Neural cell (in vitro differentiated cells): ENCODE measurements around the gene GADL1. TPM values are rescaled to one million over a fixed set of nuclear protein-coding genes. Genes with fewer than 3 reads are reported as not detected.

Experiments used
- H2AFZ ChIP-seq: fragments of 200-600, 300-800 bp; sonication (generic), shearing (Covaris generic); 2 replicates; pipeline ENCODE4 v1.6.0; 2014; ENCODE audit warnings: low read depth, mild to moderate bottlenecking, antibody characterized with exemption, low read length, moderate library complexity
- H3F3A ChIP-seq: fragments of 200-600 bp; shearing (Covaris generic); 2 replicates; pipeline ENCODE4 v1.6.1; 2016; ENCODE audit warnings: mild to moderate bottlenecking, moderate library complexity, mixed read lengths, antibody characterized with exemption, low read length; ENCODE audit not compliant: insufficient read depth, poor library complexity, severe bottlenecking
- H3K27ac ChIP-seq: fragments of 200-600, 300-800 bp; sonication (generic), shearing (Covaris generic); 2 replicates; pipeline ENCODE4 v1.5.1; 2014; ENCODE audit warnings: mild to moderate bottlenecking, low read length, moderate library complexity
- H3K27me3 ChIP-seq: fragments of 300-800, 200-600 bp; sonication (generic), shearing (Covaris generic); 2 replicates; pipeline ENCODE4 v1.6.0; 2014; ENCODE audit warnings: mild to moderate bottlenecking, low read depth, low read length, moderate library complexity; ENCODE audit not compliant: insufficient read depth
- H3K36me3 ChIP-seq: fragments of 300-800, 200-600 bp; sonication (generic), shearing (Covaris generic); 2 replicates; pipeline ENCODE4 v1.5.1; 2014; ENCODE audit warnings: mild to moderate bottlenecking, antibody characterized with exemption, low read length, moderate library complexity; ENCODE audit not compliant: insufficient read depth
- H3K4me2 ChIP-seq: fragments of 300-800, 200-600 bp; sonication (generic), shearing (Covaris generic); 2 replicates; pipeline ENCODE4 v1.6.0; 2014; ENCODE audit warnings: mild to moderate bottlenecking, low read length
- H3K4me3 ChIP-seq: fragments of 300-800, 200-600 bp; sonication (generic), shearing (Covaris generic); 2 replicates; pipeline ENCODE4 v1.5.1; 2014; ENCODE audit warnings: mild to moderate bottlenecking, low read length, moderate library complexity
- H3K79me2 ChIP-seq: fragments of 200-600 bp; shearing (Covaris generic); replicated peaks from 2 replicates; pipeline ENCODE4 v1.6.0; 2014; ENCODE audit warnings: mild to moderate bottlenecking, low read length, moderate library complexity; ENCODE audit not compliant: insufficient read depth
- H3K9ac ChIP-seq: fragments of 300-800, 200-600 bp; sonication (generic), shearing (Covaris generic); 2 replicates; pipeline ENCODE4 v1.6.1; 2016; ENCODE audit warnings: mild to moderate bottlenecking, low read length, mixed read lengths
- H3K9me2 ChIP-seq: fragments of 200-600 bp; shearing (Covaris generic); 2 replicates; pipeline ENCODE4 v1.6.1; 2016; ENCODE audit warnings: mild to moderate bottlenecking, low read length, mixed read lengths; ENCODE audit not compliant: insufficient read depth
- H3K9me3 ChIP-seq: fragments of 200-600, 300-800 bp; sonication (generic), shearing (Covaris generic); 2 replicates; pipeline ENCODE4 v1.6.1; 2016; ENCODE audit warnings: mild to moderate bottlenecking, mixed run types, low read length, moderate library complexity, mixed read lengths
- H4K20me1 ChIP-seq: fragments of 200-600 bp; shearing (Covaris generic); 2 replicates; pipeline ENCODE4 v1.6.1; 2016; ENCODE audit warnings: mild to moderate bottlenecking, mixed run types; ENCODE audit not compliant: insufficient read depth
- CTCF ChIP-seq: fragments of 450-650 bp; IDR thresholded peaks from 2 replicates; pipeline ENCODE4 v1.5.1; 2014; ENCODE audit warnings: antibody characterized with exemption, mild to moderate bottlenecking, moderate library complexity; ENCODE audit not compliant: poor library complexity, severe bottlenecking
- EP300 ChIP-seq: fragments of 450-650 bp; conservative IDR thresholded peaks from 2 replicates; pipeline ENCODE4 v1.6.1; 2014; ENCODE audit warnings: antibody characterized with exemption, mild to moderate bottlenecking, moderate library complexity; ENCODE audit not compliant: poor library complexity, severe bottlenecking
- EZH2 ChIP-seq: fragments of 200-600, 300-800 bp; shearing (Covaris generic), sonication (generic); IDR thresholded peaks from 2 replicates; pipeline ENCODE4 v1.6.1; 2014; ENCODE audit warnings: antibody characterized with exemption, low read length, borderline replicate concordance, mild to moderate bottlenecking; ENCODE audit not compliant: insufficient read depth, poor library complexity, severe bottlenecking
- MXI1 ChIP-seq: fragments of 450-650 bp; conservative IDR thresholded peaks from 2 replicates; pipeline ENCODE4 v1.6.1; 2014; ENCODE audit warnings: antibody characterized with exemption, mild to moderate bottlenecking; ENCODE audit not compliant: poor library complexity, severe bottlenecking
- POLR2AphosphoS5 ChIP-seq: IDR thresholded peaks from 2 replicates; pipeline ENCODE4 v1.6.1; 2012
- RAD21 ChIP-seq: fragments of 450-650 bp; conservative IDR thresholded peaks from 2 replicates; pipeline ENCODE4 v1.6.1; 2014; ENCODE audit warnings: antibody characterized with exemption, mild to moderate bottlenecking, moderate library complexity
- SMC3 ChIP-seq: fragments of 450-650 bp; conservative IDR thresholded peaks from 2 replicates; pipeline ENCODE4 v1.6.1; 2014; ENCODE audit warnings: antibody characterized with exemption, mild to moderate bottlenecking, moderate library complexity; ENCODE audit not compliant: poor library complexity
- TAF1 ChIP-seq: IDR thresholded peaks from 2 replicates; pipeline ENCODE4 v1.6.1; 2012; ENCODE audit warnings: low read depth
- polyA plus RNA-seq: library from polyadenylated mRNA; depleted of rRNA; stranded (reverse); fragments of >200 nt; gene quantifications from 2 replicates; pipeline ENCODE4 v1.2.3, GENCODE V29; 2014
- TF ChIP-seq, protein P1 (sequence below): IDR thresholded peaks from 2 replicates; pipeline ENCODE4 v1.6.1; 2012; ENCODE audit warnings: borderline replicate concordance

GADL1 gene
- polyA plus RNA-seq, 1 donor from 2014 or later: not detected

GRCh38 chr3:30915782-30916181, 21.3 kb upstream of the GADL1 start:
- Histone ChIP-seq H3K9me3 (no peaks in the 10 kb centered on the region), H3K36me3 (no peaks in the 10 kb centered on the region), H3K9me2 (no peaks in the 10 kb centered on the region), H3K4me2 (no peak overlapping the region), H3K27me3 (no peaks in the 10 kb centered on the region), H2AFZ (no peak overlapping the region), H3K9ac (no peak overlapping the region), H4K20me1 (no peaks in the 10 kb centered on the region), H3K4me3 (no peak overlapping the region), H3K79me2 (no peaks in the 10 kb centered on the region), H3K27ac (no peak overlapping the region), H3F3A (no peaks in the 10 kb centered on the region)
- TF ChIP-seq CTCF (no peak), TAF1 (no peak), MXI1 (no peak), SMC3 (no peak), RAD21 (no peak), EP300 (no peak), POLR2AphosphoS5 (no peak), EZH2 (no peak)
- TF ChIP-seq, protein P1, sequence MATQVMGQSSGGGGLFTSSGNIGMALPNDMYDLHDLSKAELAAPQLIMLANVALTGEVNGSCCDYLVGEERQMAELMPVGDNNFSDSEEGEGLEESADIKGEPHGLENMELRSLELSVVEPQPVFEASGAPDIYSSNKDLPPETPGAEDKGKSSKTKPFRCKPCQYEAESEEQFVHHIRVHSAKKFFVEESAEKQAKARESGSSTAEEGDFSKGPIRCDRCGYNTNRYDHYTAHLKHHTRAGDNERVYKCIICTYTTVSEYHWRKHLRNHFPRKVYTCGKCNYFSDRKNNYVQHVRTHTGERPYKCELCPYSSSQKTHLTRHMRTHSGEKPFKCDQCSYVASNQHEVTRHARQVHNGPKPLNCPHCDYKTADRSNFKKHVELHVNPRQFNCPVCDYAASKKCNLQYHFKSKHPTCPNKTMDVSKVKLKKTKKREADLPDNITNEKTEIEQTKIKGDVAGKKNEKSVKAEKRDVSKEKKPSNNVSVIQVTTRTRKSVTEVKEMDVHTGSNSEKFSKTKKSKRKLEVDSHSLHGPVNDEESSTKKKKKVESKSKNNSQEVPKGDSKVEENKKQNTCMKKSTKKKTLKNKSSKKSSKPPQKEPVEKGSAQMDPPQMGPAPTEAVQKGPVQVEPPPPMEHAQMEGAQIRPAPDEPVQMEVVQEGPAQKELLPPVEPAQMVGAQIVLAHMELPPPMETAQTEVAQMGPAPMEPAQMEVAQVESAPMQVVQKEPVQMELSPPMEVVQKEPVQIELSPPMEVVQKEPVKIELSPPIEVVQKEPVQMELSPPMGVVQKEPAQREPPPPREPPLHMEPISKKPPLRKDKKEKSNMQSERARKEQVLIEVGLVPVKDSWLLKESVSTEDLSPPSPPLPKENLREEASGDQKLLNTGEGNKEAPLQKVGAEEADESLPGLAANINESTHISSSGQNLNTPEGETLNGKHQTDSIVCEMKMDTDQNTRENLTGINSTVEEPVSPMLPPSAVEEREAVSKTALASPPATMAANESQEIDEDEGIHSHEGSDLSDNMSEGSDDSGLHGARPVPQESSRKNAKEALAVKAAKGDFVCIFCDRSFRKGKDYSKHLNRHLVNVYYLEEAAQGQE: no peak

GRCh38 chr3:30914696-30915095, 20.2 kb upstream of the GADL1 start:
- TF ChIP-seq SMC3: no peak
- TF ChIP-seq CTCF: no peak
- TF ChIP-seq, protein P1: no peak
- TF ChIP-seq MXI1: no peak
- no peak for TF ChIP-seq RAD21
- no peak for TF ChIP-seq EP300
- TF ChIP-seq TAF1: no peak
- TF ChIP-seq EZH2: no peak
- no peak for TF ChIP-seq POLR2AphosphoS5

More at GRCh38 chr3:30914696-30915095, 20.2 kb upstream of the GADL1 start:
- H3K4me2 ChIP-seq: no peak overlapping the region
- H2AFZ ChIP-seq: no peak overlapping the region
- no peak overlapping the region for H3K27ac ChIP-seq
- H4K20me1 ChIP-seq: no peaks in the 10 kb centered on the region
- H3F3A ChIP-seq: no peaks in the 10 kb centered on the region
- no peaks in the 10 kb centered on the region for H3K79me2 ChIP-seq
- H3K9me2 ChIP-seq: no peaks in the 10 kb centered on the region
- no peaks in the 10 kb centered on the region for H3K9me3 ChIP-seq
- H3K4me3 ChIP-seq: no peak overlapping the region
- no peaks in the 10 kb centered on the region for H3K27me3 ChIP-seq
- no peaks in the 10 kb centered on the region for H3K36me3 ChIP-seq
- H3K9ac ChIP-seq: no peak overlapping the region
